ENCODE data around the gene KIF17. TPM values are rescaled to one million over a fixed set of nuclear protein-coding genes. Genes with fewer than 3 reads are reported as not detected.

Gene KIF17
- total RNA-seq (2021; ENCODE audit: unreplicated experiment) (2.4 TPM), Bru-seq, nascent RNA (percentile 32 among the genes with signal in this experiment), BruChase-seq, experiment 1, labeled RNA remaining after a 6-hour chase (percentile 42 among the genes with signal in this experiment), BruChase-seq, experiment 2, labeled RNA remaining after a 2-hour chase (percentile 32 among the genes with signal in this experiment)
- 0.91 and 1.3 TPM in 2 replicates for polyA plus RNA-seq (2012)
- long read RNA-seq, partial matches to known transcripts, result 1 of 2 reads
- long read RNA-seq, other reads (novel, unspliced or antisense), result 1 of 2 reads

DNA sequence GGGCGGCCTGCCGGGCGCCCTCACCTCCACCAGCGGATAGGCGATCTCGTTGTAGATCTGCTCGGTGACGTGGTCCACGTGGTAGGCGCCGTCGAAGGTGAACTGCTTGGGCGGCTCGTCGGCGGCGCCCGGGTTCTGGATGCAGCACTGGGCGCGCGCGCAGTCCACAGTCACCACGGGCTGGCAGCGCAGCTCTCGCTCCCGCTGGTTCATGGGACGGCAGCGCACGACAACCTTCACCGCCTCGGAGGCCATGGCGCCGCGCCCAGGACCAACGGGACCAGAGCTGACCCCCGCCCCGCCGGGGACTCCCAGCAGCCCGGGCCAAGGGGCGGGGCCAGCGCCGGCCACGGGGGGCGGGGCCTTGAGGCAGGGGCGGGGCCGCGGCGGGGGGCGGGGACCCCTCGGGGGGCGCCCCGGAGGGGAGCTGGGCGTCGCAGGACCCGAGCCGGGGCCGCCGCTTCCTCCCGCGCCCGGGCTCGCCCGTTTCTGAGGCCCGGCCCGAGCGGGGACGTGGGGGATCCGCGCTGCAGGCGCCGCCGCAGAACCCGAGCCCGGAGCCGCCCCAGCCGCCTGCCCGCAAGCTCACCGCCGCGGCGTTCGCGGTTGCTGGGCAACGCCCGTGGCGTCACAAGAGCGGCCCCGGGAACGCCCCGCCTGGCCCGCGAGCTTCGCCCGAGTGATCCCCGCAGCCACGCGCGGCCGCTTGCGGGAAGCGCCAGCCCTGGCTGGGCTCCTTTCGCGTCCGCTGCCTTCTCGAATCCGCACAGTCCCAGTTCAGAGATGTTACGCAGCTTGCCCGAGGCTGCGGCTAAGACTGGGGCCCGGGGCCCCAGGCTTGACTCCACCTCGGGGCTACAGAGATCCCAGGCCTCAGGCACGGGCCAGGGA is at the start of gene KIF17:
TSS of gene KIF17 (minus strand) at position 556 of the 891 bp plus-strand sequence. CDS start at position 255, 301 bp downstream.
- Histone ChIP-seq H3K36me3 (ENCODE audit: control insufficient read depth in 1 of 2, insufficient read depth in 2 of 2, low read length in 2 of 2) (no peaks in the 10 kb centered on the region), H3K79me2 (ENCODE audit: insufficient read depth, low read length) (no peaks in the 10 kb centered on the region), H3K9me2 (ENCODE audit: insufficient read depth) (no peaks in the 10 kb centered on the region), H3K27ac (ENCODE audit: low read depth, low read length) (peak within 1 kb of the TSS; percentile 8; the same call in 1 of the 2 replicates), H3K4me1 (ENCODE audit: control insufficient read depth in 1 of 2, insufficient read depth in 2 of 2, low read length in 2 of 2) (peaks cover 2 to 10% of the 10 kb centered on the region in 2 experiments; a peak in 3 of 4 replicates), H3K9me3 (ENCODE audit: control insufficient read depth in 1 of 2, insufficient read depth in 1 of 2, low read depth in 1 of 2, low read length in 2 of 2) (no peaks in the 10 kb centered on the region), H3K4me2 (ENCODE audit: low read length) (peak within 1 kb of the TSS; percentile 55), H4K20me1 (ENCODE audit: insufficient read depth) (no peaks in the 10 kb centered on the region), H3K4me3 (replicated peaks in 1 of 2; ENCODE audit: low read depth in 1 of 2, low read length in 2 of 2) (0 out of 4 replicates have a peak within 1 kb of the TSS, but pooled peaks of 1 of the 2 experiments have one; percentile 4), H3K27me3 (ENCODE audit: insufficient read depth, low read length) (no peaks in the 10 kb centered on the region), H2AFZ (ENCODE audit: low read depth, low read length, poor library complexity, severe bottlenecking) (no peak within 1 kb of the TSS), H3K9ac (ENCODE audit: low read length) (0 out of 2 replicates have a peak within 1 kb of the TSS, but pooled peaks have one; percentile 25)
- ChIA-PET POLR2A (no interaction called here), CTCF (no interaction called here), RAD21 (ENCODE audit: low non-redundant PET in 1 of 2, low total read pairs in 2 of 2, uncharacterized antibody in 2 of 2, unreplicated experiment in 2 of 2) (no interaction called here)
- intact Hi-C loops (cut with micrococcal nuclease), result no loop called here
- ATAC-seq, result peak; percentile 86
- peak; percentile 17; the same call in 1 of the 2 replicates for TF ChIP-seq ZFX (IDR thresholded peaks at IDR 0.05)
- TF ChIP-seq FOSL1 (IDR thresholded peaks at IDR 0.05; ENCODE audit: low read depth), result no peak
- DNase-seq (ENCODE audit: low read depth, low spot score), result no peak
- no TSS peak for BruUV-seq (replicated peaks)

DNA sequence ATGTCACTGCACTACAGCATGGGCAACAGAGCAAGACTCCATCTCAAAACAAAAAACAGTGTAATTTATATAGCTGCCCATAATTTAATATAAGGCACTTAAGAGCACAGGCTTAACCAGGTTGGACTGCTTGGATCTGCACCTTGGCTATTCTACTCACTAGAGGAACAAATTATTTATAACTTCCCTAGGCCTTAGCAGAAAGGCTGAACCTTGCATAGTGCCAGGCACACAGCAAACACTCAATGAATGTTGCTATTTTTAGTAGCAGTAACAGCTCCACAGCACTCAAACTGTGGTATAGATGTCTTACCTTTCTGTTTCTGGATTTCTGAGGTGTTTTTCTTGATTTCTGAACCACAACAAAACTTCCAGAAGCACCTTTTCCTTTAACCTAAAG is 49.5 kb upstream of the KIF17 start:
- Histone ChIP-seq H3K79me2 (ENCODE audit: insufficient read depth, low read length) (peaks cover 70% of the 10 kb centered on the region), H2AFZ (ENCODE audit: low read depth, low read length, poor library complexity, severe bottlenecking) (no peak overlapping the region), H3K4me1 (ENCODE audit: control insufficient read depth in 1 of 2, insufficient read depth in 2 of 2, low read length in 2 of 2) (no peaks in the 10 kb centered on the region), H3K27ac (ENCODE audit: low read depth, low read length) (no peak overlapping the region), H3K4me3 (replicated peaks in 1 of 2; ENCODE audit: low read depth in 1 of 2, low read length in 2 of 2) (no peak overlapping the region), H3K27me3 (ENCODE audit: insufficient read depth, low read length) (no peaks in the 10 kb centered on the region), H3K36me3 (ENCODE audit: control insufficient read depth in 1 of 2, insufficient read depth in 2 of 2, low read length in 2 of 2) (peaks cover 83% of the 10 kb centered on the region in 2 experiments), H3K4me2 (ENCODE audit: low read length) (no peak overlapping the region), H3K9me3 (ENCODE audit: control insufficient read depth in 1 of 2, insufficient read depth in 1 of 2, low read depth in 1 of 2, low read length in 2 of 2) (no peaks in the 10 kb centered on the region), H3K9ac (ENCODE audit: low read length) (no peak overlapping the region), H4K20me1 (ENCODE audit: insufficient read depth) (peaks cover 5% of the 10 kb centered on the region; the same call in 1 of the 2 replicates), H3K9me2 (ENCODE audit: insufficient read depth) (no peaks in the 10 kb centered on the region)
- RAD21 ChIA-PET (ENCODE audit: low non-redundant PET in 1 of 2, low total read pairs in 2 of 2, uncharacterized antibody in 2 of 2, unreplicated experiment in 2 of 2), result no interaction called here
- no TSS peak for BruUV-seq (replicated peaks)
- ATAC-seq (no peak), DNase-seq (ENCODE audit: low read depth, low spot score) (no peak)
- POLR2A ChIA-PET, result no interaction called here
- intact Hi-C loops (cut with micrococcal nuclease), result no loop called here
- CTCF ChIA-PET, result no interaction called here
- TF ChIP-seq, protein P1, sequence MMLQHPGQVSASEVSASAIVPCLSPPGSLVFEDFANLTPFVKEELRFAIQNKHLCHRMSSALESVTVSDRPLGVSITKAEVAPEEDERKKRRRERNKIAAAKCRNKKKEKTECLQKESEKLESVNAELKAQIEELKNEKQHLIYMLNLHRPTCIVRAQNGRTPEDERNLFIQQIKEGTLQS (IDR thresholded peaks at IDR 0.05), result no peak
- no peak for TF ChIP-seq POLR2AphosphoS5 (IDR thresholded peaks at IDR 0.05; ENCODE audit: low read depth, low read length)
- no peak for TF ChIP-seq REST (IDR thresholded peaks at IDR 0.05; ENCODE audit: low read depth)
- no peak for TF ChIP-seq FOSL1 (IDR thresholded peaks at IDR 0.05; ENCODE audit: low read depth)
- TF ChIP-seq ZNF274 (IDR thresholded peaks at IDR 0.05; ENCODE audit: low read depth, low read length), result no peak
- TF ChIP-seq, protein P2, sequence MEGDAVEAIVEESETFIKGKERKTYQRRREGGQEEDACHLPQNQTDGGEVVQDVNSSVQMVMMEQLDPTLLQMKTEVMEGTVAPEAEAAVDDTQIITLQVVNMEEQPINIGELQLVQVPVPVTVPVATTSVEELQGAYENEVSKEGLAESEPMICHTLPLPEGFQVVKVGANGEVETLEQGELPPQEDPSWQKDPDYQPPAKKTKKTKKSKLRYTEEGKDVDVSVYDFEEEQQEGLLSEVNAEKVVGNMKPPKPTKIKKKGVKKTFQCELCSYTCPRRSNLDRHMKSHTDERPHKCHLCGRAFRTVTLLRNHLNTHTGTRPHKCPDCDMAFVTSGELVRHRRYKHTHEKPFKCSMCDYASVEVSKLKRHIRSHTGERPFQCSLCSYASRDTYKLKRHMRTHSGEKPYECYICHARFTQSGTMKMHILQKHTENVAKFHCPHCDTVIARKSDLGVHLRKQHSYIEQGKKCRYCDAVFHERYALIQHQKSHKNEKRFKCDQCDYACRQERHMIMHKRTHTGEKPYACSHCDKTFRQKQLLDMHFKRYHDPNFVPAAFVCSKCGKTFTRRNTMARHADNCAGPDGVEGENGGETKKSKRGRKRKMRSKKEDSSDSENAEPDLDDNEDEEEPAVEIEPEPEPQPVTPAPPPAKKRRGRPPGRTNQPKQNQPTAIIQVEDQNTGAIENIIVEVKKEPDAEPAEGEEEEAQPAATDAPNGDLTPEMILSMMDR (IDR thresholded peaks at IDR 0.05 in 2 of 3, conservative IDR thresholded peaks at IDR 0.05 in 1 of 3; ENCODE audit: borderline replicate concordance in 1 of 3, insufficient read depth in 1 of 3, low read depth in 2 of 3, low read length in 2 of 3), result no peak
- TF ChIP-seq CEBPB (IDR thresholded peaks at IDR 0.05; ENCODE audit: low read depth), result no peak

Measured in HCT116 (cell line).